ENCODE measurements around the gene CRIP1. TPM values are rescaled to one million over a fixed set of nuclear protein-coding genes. Genes with fewer than 3 reads are reported as not detected.

The CRIP1 gene
- total RNA-seq, 1 donor from 2014 or later, result 7.6 TPM

DNA sequence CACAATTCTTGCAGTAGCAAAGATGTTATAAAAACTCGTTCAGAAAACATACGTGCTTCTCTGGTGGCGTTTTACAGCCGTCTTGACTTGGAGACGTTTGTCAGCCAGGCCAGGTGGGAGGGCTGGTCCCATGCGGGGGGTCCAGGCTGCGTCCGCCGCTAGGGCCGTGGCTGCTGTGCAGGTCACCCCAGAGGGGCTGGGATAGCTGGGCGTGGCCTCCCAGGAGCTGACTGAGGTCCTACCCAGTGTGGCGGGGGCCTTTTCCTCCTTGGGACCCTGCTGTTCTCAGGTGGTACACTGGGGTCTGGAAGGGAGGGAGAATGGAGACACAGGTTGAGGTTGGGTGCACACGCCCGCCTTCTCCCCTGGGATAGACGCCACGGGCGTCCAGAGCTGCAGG, 41.8 kb upstream of the CRIP1 start:
- Histone ChIP-seq H3K27ac (no peak overlapping the region), H3K36me3 (peaks cover 0 to 8% of the 10 kb centered on the region in 2 donors), H3K27me3 (no peaks in the 10 kb centered on the region), H3K4me1 (peaks cover 12% of the 10 kb centered on the region), H3K9me3 (no peaks in the 10 kb centered on the region), H3K4me3 (no peak overlapping the region)
- DNase-seq (ENCODE audit: extremely low spot score in 2 of 2), result no peak
- TF ChIP-seq POLR2AphosphoS5 (IDR thresholded peaks at IDR 0.05; ENCODE audit: insufficient read depth in 1 of 2, low read depth in 1 of 2), result no peak
- TF ChIP-seq, protein P1, sequence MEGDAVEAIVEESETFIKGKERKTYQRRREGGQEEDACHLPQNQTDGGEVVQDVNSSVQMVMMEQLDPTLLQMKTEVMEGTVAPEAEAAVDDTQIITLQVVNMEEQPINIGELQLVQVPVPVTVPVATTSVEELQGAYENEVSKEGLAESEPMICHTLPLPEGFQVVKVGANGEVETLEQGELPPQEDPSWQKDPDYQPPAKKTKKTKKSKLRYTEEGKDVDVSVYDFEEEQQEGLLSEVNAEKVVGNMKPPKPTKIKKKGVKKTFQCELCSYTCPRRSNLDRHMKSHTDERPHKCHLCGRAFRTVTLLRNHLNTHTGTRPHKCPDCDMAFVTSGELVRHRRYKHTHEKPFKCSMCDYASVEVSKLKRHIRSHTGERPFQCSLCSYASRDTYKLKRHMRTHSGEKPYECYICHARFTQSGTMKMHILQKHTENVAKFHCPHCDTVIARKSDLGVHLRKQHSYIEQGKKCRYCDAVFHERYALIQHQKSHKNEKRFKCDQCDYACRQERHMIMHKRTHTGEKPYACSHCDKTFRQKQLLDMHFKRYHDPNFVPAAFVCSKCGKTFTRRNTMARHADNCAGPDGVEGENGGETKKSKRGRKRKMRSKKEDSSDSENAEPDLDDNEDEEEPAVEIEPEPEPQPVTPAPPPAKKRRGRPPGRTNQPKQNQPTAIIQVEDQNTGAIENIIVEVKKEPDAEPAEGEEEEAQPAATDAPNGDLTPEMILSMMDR (IDR thresholded peaks at IDR 0.05), result no peak
- TF ChIP-seq POLR2A (IDR thresholded peaks at IDR 0.05), result no peak
- intact Hi-C loops (cut with DNase I), result loop anchor here (10.0 kb wide), 1 partner anchor 80 kb away; the partner anchor contains the start of gene TMEM121

DNA sequence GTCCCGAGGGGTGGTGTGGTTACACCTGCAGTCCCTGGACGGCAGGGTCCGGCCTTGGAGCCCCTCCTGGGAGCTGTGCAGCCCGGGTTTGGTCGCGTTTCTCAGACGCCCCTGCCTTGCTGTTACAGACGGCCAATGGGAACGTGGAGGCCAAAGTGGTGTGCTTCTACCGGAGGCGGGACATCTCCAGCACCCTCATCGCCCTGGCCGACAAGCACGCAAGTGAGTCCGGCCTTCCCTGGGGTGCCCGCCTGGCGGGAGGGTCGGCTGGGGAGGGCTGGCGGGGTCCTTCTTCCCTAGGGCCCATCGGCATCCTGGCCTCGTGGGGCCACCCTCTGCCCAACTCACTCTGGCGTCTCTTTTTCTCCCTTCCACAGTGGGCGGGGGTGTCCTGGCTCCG, 41.4 kb upstream of the CRIP1 start:
- Histone ChIP-seq H3K4me3 (no peak overlapping the region), H3K27ac (no peak overlapping the region), H3K27me3 (no peaks in the 10 kb centered on the region), H3K4me1 (peaks cover 12% of the 10 kb centered on the region), H3K9me3 (no peaks in the 10 kb centered on the region), H3K36me3 (peaks cover 0 to 12% of the 10 kb centered on the region in 2 donors)
- intact Hi-C loops (cut with DNase I), result loop anchor here (10.0 kb wide), 1 partner anchor 80 kb away; the partner anchor contains the start of gene TMEM121
- no peak for DNase-seq (ENCODE audit: extremely low spot score in 2 of 2)
- TF ChIP-seq POLR2A (IDR thresholded peaks at IDR 0.05) (no peak), POLR2AphosphoS5 (IDR thresholded peaks at IDR 0.05; ENCODE audit: insufficient read depth in 1 of 2, low read depth in 1 of 2) (no peak)
- TF ChIP-seq, protein P1 (IDR thresholded peaks at IDR 0.05), result no peak

DNA sequence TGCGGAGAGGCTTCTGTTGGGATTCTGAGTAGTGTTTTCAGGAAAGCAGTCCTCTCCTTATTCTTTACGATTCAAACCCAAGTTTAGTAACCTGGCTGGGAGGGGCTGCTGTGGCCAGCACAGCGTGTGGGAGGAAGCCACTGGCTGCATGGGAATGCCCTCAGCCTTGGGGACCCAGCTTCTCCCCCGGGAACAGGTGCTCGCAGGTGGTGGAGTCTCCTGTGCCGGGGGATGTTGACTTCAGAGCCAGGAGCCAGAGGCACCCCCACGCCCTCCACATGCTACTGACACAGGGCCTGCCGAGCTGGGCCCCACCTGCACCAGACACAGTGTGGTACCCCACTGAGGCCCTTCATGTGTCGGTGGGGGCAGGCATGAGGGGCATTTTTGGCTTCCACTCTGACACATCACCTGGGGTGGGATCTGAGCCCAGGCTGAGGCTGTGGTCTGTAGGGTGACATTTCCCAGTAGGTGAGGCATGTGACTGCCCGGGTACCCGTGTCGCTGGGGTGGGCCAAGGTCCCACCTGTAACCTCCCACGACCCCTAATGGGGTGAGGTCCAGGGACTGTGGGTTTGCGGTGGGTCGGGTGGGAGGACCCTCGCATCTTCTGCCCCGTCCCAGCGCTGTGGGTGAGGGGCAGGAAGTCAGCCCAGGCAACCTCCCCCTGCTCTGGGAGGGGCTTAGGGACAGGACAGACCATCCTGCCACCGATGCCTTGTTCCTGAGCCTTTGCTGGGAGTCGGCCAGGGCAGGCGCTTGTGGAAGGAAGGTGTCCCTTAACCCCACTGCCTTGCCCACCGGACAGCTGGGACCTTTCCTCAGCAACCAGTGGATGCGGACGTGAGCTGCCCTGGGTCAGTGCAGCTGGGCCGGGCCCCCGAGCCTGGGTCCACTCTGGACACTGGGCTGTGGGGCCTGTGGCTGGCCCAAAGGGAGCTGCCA, 40.5 kb upstream of the CRIP1 start:
- no peaks in the 10 kb centered on the region for H3K9me3 ChIP-seq
- no peak overlapping the region for H3K27ac ChIP-seq
- TF ChIP-seq POLR2A (IDR thresholded peaks at IDR 0.05), result no peak
- TF ChIP-seq POLR2AphosphoS5 (IDR thresholded peaks at IDR 0.05; ENCODE audit: insufficient read depth in 1 of 2, low read depth in 1 of 2), result no peak
- TF ChIP-seq, protein P1 (IDR thresholded peaks at IDR 0.05), result no peak
- DNase-seq (ENCODE audit: extremely low spot score in 2 of 2), result no peak
- no peak overlapping the region for H3K4me3 ChIP-seq
- H3K4me1 ChIP-seq, result peaks cover 12% of the 10 kb centered on the region
- H3K36me3 ChIP-seq, result peaks cover 0 to 21% of the 10 kb centered on the region in 2 donors
- no peaks in the 10 kb centered on the region for H3K27me3 ChIP-seq
- intact Hi-C loops (cut with DNase I), result loop anchor here (10.0 kb wide), 1 partner anchor 79 kb away; the partner anchor contains the start of gene TMEM121

DNA sequence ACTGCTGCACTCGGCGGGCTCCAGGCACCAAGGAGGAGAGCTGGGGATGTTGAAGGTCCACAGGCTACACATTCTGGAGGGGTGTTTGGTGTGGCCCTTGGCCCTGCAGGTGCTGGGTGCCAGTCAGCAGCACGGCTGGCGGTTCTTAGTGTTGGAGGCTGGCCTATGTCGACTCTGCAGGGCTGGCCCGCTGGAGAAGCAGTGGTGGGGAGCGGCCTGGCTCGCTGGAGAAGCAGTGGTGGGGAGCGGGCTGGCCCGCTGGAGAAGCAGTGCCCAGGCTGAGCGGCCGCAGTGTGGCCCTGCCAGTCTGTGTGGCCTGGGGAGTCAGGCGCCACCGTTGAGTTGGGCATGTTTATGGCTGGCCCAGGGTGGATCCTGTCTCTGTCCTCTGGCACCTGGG, 39.7 kb upstream of the CRIP1 start:
- TF ChIP-seq POLR2A (IDR thresholded peaks at IDR 0.05) (no peak), POLR2AphosphoS5 (IDR thresholded peaks at IDR 0.05; ENCODE audit: insufficient read depth in 1 of 2, low read depth in 1 of 2) (no peak)
- TF ChIP-seq, protein P1 (IDR thresholded peaks at IDR 0.05), result no peak
- H3K4me1 ChIP-seq, result peaks cover 12% of the 10 kb centered on the region
- H3K9me3 ChIP-seq, result no peaks in the 10 kb centered on the region
- H3K27ac ChIP-seq, result no peak overlapping the region
- H3K36me3 ChIP-seq, result peaks cover 0 to 22% of the 10 kb centered on the region in 2 donors
- no peak for DNase-seq (ENCODE audit: extremely low spot score in 2 of 2)
- no peaks in the 10 kb centered on the region for H3K27me3 ChIP-seq
- intact Hi-C loops (cut with DNase I), result loop anchor here (10.0 kb wide), 1 partner anchor 78 kb away; the partner anchor contains the start of gene TMEM121
- H3K4me3 ChIP-seq, result no peak overlapping the region

Data from vagina (tissue), 2 donors.